Suprapubic skin (tissue), 4 donors: Measurements from ENCODE around the gene RHEX. TPM values are rescaled to one million over a fixed set of nuclear protein-coding genes. Genes with fewer than 3 reads are reported as not detected.
"Not testable (repeated sequence)": the region's sequence is repeated elsewhere in the genome, so short reads cannot be mapped to it uniquely, and the experiment has no call there.

Experiments used
- DNase-seq, 2 donors: peaks; one replicate each; pipeline ENCODE4 v3.0.0-alpha.2; 2019; ENCODE audit warnings: low spot score in 2 of 2
- H3K27ac ChIP-seq: fragments of 200-600 bp; sonication (generic); one replicate; pipeline ENCODE4 v1.5.1; 2019
- H3K27me3 ChIP-seq: fragments of 200-600 bp; sonication (generic); one replicate; pipeline ENCODE4 v1.5.1; 2019
- H3K36me3 ChIP-seq: fragments of 200-600 bp; sonication (generic); one replicate; pipeline ENCODE4 v1.5.1; 2019
- H3K4me1 ChIP-seq: fragments of 200-600 bp; sonication (generic); one replicate; pipeline ENCODE4 v1.5.1; 2019
- H3K4me3 ChIP-seq: fragments of 200-600 bp; sonication (generic); one replicate; pipeline ENCODE4 v1.5.1; 2019; ENCODE audit warnings: mild to moderate bottlenecking
- H3K9me3 ChIP-seq: fragments of 200-600 bp; sonication (generic); one replicate; pipeline ENCODE4 v1.5.1; 2019
- CTCF ChIP-seq, 2 donors: fragments of 200-600 bp in 1 of 2; fragments of 450-650 bp in 1 of 2; sonication (generic) in 1 of 2; IDR thresholded peaks; one replicate each; pipeline ENCODE4 v1.5.1; 2016 to 2019; ENCODE audit warnings: antibody characterized with exemption in 2 of 2, mild to moderate bottlenecking in 1 of 2, moderate library complexity in 1 of 2
- EP300 ChIP-seq: sonication (generic); formaldehyde crosslinking; IDR thresholded peaks from one replicate; pipeline ENCODE4 v1.6.1; 2017; ENCODE audit warnings: antibody characterized with exemption
- POLR2A ChIP-seq, 2 donors: fragments of 450-650 bp; IDR thresholded peaks; one replicate each; pipeline ENCODE4 v1.6.1; 2017; ENCODE audit warnings: antibody characterized with exemption in 2 of 2, mild to moderate bottlenecking in 2 of 2, moderate library complexity in 2 of 2
- POLR2AphosphoS5 ChIP-seq, 3 donors: sonication (generic); formaldehyde crosslinking; IDR thresholded peaks; one replicate each; pipeline ENCODE4 v1.6.1; 2017; ENCODE audit warnings: antibody characterized with exemption in 3 of 3
- WGBS: methylation state at CpG from one replicate; pipeline ENCODE4 v1.1.5; 2018; 5-methylcytosine and 5-hydroxymethylcytosine counted together
- total RNA-seq, 4 donors: library from RNA; depleted of rRNA; stranded (reverse); fragments of >200 nt; gene quantifications; one replicate each; pipeline ENCODE4 v1.1.0, GENCODE V29; 2016

Gene RHEX
- total RNA-seq, 4 donors from 2014 or later: 1.2 to 2.8 (median 1.2) TPM; not detected in 1

GRCh38 chr1:206049919-206050600 is 2.9 kb upstream of the RHEX start:
- H3K4me1 ChIP-seq: no peaks in the 10 kb centered on the region
- H3K27ac ChIP-seq: no peak overlapping the region
- DNase-seq: no peak
- TF ChIP-seq CTCF (IDR thresholded peaks at IDR 0.05) (no peak), POLR2AphosphoS5 (IDR thresholded peaks at IDR 0.05) (no peak), EP300 (no peak), POLR2A (IDR thresholded peaks at IDR 0.05) (no peak)
- 86% methylated on average over 3 of the region's 3 CpGs for WGBS
- H3K36me3 ChIP-seq: no peaks in the 10 kb centered on the region
- H3K9me3 ChIP-seq: no peaks in the 10 kb centered on the region
- H3K4me3 ChIP-seq: no peak overlapping the region
- H3K27me3 ChIP-seq: no peaks in the 10 kb centered on the region

GRCh38 chr1:206050655-206051235 is 2.2 kb upstream of the RHEX start:
- Histone ChIP-seq H3K4me3 (no peak overlapping the region), H3K4me1 (no peaks in the 10 kb centered on the region), H3K27ac (no peak overlapping the region), H3K9me3 (no peaks in the 10 kb centered on the region), H3K36me3 (no peaks in the 10 kb centered on the region), H3K27me3 (no peaks in the 10 kb centered on the region)
- no peak for TF ChIP-seq POLR2AphosphoS5 (IDR thresholded peaks at IDR 0.05)
- no peak for TF ChIP-seq POLR2A (IDR thresholded peaks at IDR 0.05)
- TF ChIP-seq EP300: no peak
- no peak for TF ChIP-seq CTCF (IDR thresholded peaks at IDR 0.05)
- no peak for DNase-seq
- 59% methylated on average over 6 of the region's 6 CpGs for WGBS

DNA sequence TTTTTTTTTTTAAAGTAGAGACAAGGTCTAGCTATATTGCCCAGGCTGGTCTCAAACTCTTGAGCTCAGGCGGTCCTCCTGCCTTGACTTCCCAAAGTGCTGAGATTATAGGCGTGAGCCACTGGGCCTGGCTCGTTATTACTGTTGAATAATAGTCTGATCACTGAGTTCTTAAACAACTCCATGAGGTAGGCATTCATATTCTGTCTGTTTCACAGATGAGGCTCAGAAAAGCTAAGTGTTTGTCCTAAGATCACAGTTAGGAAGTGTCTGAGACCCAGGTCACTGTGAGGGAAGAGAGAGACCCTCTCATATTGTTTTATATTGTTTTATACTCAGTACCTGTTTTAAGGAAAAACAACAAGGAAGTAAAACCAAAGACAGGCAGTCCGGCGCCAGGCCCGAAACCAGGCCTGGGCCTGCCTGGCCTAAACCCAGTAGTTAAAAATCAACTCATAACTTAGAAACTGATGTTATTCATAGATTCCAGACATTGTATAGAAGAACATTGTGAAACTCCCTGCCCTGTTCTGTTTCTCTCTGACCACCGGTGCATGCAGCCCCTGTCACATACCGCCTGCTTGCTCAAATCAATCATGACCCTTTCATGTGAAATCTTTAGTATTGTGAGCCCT is 625 bp upstream of the RHEX start:
- not testable (repeated sequence) for H3K27ac ChIP-seq, H3K4me3 ChIP-seq, H3K9me3 ChIP-seq, H3K27me3 ChIP-seq, DNase-seq, H3K4me1 ChIP-seq, H3K36me3 ChIP-seq
- 96% methylated on average over 6 of the region's 8 CpGs for WGBS

GRCh38 chr1:206053616-206054015 is 643 bp downstream of the RHEX start:
- not testable (repeated sequence) for H3K9me3 ChIP-seq, H3K4me1 ChIP-seq, H3K36me3 ChIP-seq, H3K4me3 ChIP-seq, H3K27ac ChIP-seq, H3K27me3 ChIP-seq, DNase-seq
- 95% methylated on average over 4 of the region's 4 CpGs for WGBS

GRCh38 chr1:206055069-206055625 is 2.2 kb downstream of the RHEX start:
- H3K9me3 ChIP-seq, H3K27me3 ChIP-seq, H3K4me1 ChIP-seq, H3K27ac ChIP-seq, H3K36me3 ChIP-seq, DNase-seq, H3K4me3 ChIP-seq: not testable (repeated sequence)
- 96% methylated on average over 12 of the region's 12 CpGs for WGBS

DNA sequence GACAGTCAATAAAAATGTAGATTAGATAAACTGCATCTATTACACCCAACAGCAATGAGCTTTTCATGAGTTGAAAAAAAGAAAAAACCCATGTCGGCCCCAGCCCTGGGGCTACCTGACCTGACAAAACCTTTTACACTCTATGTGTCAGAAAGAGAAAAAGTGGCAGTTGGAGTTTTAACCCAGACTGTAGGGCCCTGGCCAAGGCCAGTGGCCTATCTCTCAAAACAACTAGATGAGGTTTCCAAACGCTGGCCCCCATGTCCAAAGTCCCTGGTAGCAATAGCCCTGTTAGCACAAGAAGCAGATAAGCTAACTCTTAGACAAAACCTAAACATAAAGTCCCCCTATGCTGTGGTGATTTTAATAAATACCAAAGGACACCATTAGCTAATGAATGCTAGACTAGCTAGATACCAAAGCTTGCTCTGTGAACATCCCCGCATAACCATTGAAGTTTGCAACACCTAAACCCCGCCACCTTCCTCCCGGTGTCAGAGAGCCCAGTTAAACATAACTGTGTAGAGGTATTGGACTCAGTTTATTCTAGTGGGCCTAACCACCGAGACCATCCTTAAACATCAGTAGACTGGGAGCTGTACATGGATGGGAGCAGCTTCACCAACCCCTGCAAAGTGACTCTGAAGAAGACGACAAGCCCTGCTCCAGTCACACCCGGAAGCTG is 2.8 kb downstream of the RHEX start:
- H3K27me3 ChIP-seq, DNase-seq, H3K36me3 ChIP-seq, H3K4me1 ChIP-seq, H3K27ac ChIP-seq, H3K9me3 ChIP-seq, H3K4me3 ChIP-seq: not testable (repeated sequence)
- WGBS: 89% methylated on average over 8 of the region's 8 CpGs

GRCh38 chr1:206058289-206058926 is 5.4 kb downstream of the RHEX start:
- not testable (repeated sequence) for H3K27ac ChIP-seq, H3K36me3 ChIP-seq, DNase-seq, H3K27me3 ChIP-seq, H3K4me3 ChIP-seq, H3K9me3 ChIP-seq, H3K4me1 ChIP-seq
- WGBS: 94% methylated on average over 7 of the region's 9 CpGs
